Stimulated activated naive CD8-positive, alpha-beta T cell treated with anti-CD3 and anti-CD28 coated beads, Interleukin-15, Interleukin-2, amounts not matched to agents 100 U/mL and 50 U/mL, for 24 hours (primary cell): Measurements from ENCODE around the gene ARL8A.
A peak's percentile ranks its signal among the peaks of the same experiment; 100 is the strongest.

Experiments used
- ATAC-seq: fragments of 150-1000 bp; cut with Tn5 transposase; one replicate; pipeline ENCODE4 v1.10.0; 2021
- DNase-seq: peaks from one replicate; pipeline ENCODE4 v3.0.0; 2021

ARL8A gene

DNA sequence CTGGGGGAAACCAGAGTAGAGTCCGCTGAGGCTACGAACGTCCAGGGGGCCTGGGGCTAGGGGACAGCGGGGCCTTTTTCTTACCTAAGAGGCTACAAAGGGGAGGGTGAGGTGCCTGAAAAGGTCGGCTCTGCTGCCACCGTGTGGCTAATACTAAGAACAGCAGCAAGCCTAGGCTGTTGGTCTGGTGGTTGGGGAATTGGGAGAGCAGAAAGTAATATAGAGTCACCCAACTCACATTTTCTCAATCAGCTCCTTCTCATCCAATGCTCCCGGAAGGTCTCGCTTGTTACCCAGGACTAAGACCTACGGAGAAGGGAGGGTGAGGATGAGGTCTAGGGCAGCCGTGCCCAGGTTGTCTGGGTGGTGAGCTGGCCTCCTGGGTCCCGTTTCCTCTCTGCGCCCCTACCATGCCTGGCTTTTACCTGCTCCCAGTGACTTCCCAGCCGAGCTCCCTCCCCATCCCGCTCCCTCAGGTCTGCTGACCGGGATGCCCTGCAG is 9.3 kb downstream of the ARL8A start:
- ATAC-seq: peak; percentile 72

DNA sequence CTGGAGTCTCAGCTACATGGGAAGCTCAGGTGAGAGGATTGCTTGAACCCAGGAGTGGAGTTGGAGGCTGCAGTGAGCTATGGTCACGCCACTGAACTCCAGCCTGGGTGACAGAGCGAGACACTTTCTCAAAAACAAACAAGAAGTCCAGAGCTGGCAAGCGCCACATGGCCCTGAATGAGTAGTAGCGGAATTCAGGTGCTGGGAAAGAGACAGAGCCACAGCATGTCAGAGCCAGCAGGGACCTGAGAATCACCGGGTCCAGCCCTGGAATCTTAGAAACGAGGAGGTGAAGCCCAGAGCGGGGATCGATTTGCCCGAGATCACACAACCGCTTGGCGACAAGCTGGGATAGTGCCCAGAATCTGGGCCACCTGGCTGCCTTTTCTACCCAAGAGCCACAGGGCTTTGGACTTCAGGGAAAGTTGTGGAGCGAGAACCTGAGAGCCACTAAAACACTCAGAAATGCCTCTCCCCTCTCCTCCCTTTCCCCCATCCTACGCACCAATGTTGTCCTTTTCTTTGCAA is 9.8 kb downstream of the ARL8A start:
- DNase-seq (no peak), ATAC-seq (no peak)

More for the DNA sequence above, 9.3 kb downstream of the ARL8A start:
- peak; percentile 50 for DNase-seq

DNA sequence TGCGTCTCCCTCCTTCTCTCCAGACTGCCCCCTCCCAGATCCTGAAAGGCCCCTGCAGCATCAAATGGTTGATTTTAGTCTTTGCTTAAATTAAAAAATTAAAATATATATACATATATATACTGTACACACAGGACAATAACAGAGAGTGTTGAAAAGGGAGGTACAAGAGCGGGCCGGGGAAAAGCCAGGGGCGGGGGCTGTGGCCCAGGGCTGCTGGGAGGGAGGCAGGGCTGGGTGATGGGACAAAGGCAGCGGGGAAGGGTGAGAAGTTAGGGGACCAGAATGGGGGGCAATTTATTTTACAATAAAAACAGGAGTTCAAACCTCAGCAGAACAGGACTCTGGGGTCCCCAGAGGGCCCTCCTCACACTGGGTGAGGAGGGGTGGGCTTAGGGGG is 10.5 kb downstream of the ARL8A start:
- no peak for DNase-seq
- no peak for ATAC-seq

DNA sequence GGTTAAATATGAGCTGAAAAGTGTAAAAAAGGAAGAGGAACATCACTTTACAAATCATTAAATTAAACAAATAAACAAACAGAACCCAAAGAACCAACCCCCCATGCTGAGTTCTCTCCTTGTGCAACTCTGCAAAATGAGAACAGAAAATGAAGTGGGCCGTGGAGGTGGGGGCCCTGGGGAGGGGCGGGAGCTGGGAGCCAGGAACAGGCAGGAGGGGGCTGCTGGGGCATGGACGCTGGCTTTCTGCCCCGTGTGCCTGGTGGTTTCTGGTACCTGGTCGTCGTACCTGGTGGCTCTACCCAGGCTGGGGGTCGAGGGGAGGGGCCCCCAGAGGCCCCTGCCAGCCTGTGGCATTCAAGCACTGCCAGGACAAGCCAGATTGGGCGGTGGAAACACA is 11.0 kb downstream of the ARL8A start:
- DNase-seq: no peak
- ATAC-seq: no peak

DNA sequence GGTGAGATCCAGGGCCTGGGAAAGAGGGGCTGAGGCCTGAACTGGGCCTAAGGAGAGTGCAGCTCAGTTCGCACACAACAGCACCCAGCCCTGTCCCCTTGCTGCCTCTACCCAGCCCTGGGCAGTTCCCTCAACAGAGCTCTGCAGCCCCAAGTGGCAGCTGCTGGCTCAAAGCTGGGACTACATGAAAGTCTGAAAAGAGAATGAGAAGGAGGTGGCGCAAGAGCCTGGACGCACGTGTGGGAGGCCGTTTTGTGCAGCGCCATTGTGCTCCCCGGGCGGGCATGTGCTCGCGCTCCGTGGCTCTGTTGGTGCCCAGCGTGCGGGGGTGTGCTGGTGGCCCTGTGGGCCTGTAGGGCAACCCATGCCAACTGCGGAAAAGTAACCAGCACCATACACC is 11.5 kb downstream of the ARL8A start:
- ATAC-seq: no peak

DNA sequence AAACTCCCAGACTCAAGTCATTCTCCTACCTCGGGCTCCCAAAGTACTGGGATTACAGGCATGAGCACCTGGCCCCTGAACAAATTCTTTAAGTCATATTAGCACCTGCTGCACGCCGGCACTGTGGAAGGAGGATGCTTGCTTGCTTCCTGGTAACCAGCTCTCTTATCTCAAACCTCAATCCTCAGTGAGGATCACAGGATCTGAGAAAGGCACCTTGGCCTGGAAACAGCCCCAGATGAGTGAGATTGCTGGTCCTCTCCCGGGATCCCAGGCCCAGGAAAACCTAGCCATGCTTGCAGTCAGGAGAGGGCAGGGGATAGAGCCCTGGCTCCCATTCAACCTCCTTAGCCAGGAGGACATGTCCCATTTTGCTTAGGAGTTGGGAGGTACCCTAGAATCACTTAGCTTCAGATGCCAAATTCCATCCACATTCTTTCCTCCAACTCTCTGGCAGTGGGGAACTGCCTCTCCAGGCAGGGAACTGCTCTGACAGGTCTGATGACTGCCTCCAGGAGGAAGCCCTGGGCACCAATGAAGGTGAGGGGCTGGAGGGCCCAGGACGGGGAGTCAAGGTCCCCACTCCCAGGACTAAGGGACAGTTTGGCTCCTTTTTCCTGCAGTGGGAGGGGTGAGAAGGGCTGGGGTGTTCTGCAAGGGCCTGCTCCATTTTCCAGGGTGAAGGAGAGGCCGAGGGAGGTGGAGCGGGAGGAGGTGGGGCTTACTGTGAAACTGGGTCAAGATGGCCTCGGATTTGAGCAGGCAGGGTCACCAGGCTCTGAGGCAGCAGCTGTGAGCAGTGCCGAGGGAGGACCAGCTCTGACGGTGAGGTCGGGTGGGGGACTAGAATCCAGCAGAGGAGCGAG is 12.3 kb downstream of the ARL8A start:
- DNase-seq: no peak
- no peak for ATAC-seq

More for the DNA sequence above, 11.5 kb downstream of the ARL8A start:
- DNase-seq: no peak

DNA sequence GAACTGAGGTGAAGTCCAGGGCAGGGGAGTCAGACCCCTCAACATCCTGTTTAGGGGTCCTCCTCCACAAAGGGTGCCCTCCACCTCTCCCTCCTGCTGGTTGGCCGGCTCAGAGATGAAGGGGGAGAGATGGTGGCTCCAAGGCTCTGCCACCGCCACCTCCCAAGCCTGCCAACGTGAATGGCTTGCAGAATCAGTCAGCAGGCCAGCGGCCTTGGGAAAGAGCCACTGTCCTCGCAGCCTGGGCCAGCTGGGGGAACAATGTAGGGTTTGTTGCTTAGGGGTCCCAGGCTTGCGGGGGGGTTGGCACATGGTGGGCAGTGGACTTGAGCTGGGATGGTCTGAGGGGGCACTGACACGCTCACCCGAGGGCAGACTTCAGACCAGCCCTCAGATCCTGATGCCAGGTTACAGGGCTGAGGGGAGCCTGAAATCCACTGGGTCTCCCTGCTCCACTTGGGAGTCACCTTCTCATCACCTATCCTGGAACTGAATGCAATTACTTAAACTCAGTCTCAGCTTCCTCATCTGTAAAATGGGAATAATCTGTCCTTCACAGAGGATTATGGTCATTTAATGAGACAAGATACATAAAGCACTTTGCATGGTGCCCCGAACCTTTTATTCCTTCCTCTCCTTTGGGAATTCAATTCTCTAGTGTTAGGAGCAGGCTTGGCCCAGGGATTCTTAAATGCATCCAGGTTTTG is 13.6 kb downstream of the ARL8A start:
- ATAC-seq: no peak
- no peak for DNase-seq

DNA sequence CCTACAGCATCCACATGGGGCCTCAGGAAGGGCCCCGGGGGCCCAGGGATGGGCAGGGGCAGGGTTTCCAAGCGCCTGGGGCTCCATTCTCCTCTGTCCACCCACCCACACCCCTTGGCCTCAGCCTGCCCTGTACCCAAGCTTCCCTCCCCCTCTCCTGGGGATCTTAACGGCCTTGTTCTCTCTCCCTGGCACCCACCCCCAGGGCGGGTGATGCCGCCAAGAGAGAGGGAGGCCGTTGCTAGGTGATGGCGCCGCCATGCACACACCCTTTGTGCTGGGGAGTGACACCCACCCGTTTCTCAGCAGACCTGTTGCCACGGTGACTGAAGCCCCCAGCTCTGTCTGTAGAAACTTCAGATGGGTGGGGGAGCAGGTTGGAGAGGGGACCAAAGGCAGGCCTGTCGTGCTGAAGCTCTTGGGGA is 14.2 kb downstream of the ARL8A start:
- no peak for ATAC-seq
- DNase-seq: no peak

DNA sequence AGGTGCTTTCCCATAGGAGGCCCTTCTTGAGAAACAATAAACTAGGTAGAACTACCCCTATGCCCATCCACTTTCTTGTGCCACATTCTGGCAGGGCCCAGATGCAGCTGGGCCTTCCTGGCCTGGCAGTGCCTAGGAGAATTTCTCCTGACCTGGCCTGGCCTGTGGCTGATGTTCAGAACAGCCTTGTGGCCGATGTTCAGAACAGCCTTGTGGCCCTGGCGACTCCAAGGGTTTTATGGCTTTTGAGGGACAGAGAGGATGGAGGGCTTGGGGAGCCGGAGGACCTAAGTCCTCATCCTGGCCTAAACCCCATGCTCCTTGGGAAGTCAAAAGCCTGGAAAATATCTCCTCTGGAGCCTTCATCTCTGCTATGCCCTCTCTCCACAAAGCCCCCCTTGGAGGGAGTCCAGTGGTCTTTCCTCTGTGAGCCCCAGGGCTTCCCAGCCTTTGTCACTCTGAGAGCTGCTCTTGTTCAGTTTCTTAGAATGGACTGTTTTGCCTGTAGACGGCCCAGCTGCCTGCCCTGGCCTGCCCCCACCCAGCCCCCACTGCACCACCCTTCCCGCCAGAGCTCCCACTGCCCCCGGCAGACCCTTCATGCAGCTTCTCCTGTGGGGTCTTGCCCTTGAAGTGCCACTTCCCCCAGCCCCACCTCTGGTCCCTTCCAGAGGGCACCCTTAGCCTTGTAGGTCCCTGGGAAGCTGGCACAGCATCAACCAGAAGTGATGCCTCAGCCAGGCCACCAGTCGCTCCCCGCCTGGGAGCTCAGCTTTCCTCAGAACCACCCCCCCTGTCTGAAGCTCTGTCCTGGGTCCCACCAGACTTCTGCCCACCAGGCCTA is 14.9 kb downstream of the ARL8A start:
- DNase-seq: no peak
- ATAC-seq: no peak

DNA sequence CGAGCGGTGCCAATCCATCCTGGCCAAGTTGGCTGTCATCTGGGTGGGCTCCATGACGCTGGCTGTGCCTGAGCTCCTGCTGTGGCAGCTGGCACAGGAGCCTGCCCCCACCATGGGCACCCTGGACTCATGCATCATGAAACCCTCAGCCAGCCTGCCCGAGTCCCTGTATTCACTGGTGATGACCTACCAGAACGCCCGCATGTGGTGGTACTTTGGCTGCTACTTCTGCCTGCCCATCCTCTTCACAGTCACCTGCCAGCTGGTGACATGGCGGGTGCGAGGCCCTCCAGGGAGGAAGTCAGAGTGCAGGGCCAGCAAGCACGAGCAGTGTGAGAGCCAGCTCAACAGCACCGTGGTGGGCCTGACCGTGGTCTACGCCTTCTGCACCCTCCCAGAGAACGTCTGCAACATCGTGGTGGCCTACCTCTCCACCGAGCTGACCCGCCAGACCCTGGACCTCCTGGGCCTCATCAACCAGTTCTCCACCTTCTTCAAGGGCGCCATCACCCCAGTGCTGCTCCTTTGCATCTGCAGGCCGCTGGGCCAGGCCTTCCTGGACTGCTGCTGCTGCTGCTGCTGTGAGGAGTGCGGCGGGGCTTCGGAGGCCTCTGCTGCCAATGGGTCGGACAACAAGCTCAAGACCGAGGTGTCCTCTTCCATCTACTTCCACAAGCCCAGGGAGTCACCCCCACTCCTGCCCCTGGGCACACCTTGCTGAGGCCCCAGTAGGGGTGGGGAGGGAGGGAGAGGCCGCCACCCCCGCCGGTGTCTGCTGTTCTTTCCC is 16.5 kb downstream of the ARL8A start:
- ATAC-seq: no peak

DNA sequence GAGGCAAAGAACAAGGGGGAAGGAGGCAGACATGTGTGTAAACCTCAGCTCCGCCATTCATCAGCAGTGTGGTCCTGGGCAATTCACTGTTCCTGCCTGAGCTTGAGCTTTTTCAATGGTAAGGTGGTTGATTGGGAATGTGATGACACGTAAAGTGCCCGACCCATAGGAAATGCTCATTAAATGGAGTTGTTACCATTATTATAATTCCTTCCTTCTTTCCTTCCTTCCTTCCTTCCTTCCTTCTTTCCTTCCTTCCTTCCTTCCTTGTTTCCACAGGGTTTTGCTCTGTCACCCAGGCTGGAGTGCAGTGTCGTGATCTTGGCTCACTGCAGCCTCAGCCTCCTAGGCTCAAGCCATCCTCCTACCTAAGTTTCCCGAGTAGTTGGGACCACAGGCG is 17.5 kb downstream of the ARL8A start:
- ATAC-seq (no peak), DNase-seq (no peak)

More for the DNA sequence above, 16.5 kb downstream of the ARL8A start:
- DNase-seq: no peak

DNA sequence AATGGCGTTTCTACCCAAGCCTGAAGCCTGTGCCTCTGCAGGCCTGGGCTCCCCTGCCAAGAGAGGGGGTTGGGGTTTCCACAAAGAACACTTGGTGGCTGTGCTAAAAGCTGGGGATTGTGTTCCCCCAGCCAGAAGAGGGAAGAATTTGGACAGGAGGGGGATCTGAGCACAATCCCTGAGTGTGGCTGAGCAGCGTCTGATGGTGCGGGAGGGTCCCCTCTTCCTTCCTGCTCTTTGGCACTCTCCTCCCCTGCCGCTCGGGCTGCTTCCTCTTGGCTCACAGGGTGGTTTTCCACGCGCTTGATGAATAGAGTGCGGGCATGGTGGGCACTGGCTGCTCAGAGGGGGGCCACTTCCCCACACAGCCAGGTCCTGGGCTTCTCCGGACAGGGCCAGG is 18.1 kb downstream of the ARL8A start:
- DNase-seq (no peak), ATAC-seq (no peak)

DNA sequence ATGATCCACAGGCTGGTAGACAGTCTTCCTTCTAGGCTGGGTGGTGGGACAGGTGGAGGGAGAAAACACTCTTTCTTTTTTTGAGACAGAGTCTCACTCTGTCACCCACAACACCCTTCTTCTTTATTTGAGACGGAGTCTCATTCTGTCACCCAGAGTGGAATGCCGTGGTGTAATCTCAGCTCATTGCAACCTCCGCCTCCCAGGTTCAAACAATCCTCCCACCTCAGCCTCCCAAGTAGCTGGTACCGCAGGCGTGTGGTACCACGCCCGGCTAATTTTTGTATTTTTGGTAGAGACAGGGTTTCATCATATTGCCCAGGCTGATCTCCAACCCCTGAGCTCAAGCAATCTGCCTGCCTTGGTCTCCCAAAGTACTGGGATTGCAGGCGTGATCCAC is 18.9 kb downstream of the ARL8A start:
- ATAC-seq (no peak), DNase-seq (no peak)

DNA sequence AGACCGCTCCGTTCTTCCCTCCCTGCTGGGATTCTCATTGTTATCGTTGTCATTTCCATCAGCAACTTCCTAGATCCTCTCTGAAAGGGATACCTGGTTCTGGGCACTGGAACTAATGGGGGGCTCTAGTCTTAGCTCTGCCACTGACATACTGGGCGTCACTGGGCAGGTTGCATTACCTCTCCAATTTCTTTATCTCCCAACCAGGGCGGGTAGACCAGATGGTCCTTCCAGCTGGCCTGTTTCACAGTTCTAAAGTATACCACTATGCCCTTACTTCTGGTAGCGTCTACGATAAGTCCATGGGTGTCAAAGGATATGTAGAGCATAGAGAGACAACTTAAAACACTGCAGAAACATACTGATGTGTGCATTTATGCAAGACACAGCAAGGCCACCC is 20.4 kb downstream of the ARL8A start:
- DNase-seq: no peak
- ATAC-seq: no peak

DNA sequence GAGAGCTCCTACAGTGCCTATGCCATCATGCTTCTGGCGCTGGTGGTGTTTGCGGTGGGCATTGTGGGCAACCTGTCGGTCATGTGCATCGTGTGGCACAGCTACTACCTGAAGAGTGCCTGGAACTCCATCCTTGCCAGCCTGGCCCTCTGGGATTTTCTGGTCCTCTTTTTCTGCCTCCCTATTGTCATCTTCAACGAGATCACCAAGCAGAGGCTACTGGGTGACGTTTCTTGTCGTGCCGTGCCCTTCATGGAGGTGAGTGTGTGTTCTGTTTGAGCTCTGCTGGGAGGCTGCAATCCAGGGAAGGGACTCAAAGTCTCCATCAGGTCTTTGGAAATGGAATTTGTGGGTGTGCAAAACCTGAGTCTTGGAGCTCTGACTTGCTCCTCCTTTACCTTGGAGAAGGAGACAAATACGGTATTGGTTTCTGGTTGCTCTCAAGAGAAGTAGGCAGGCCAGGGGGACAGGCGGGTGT is 21.2 kb downstream of the ARL8A start:
- DNase-seq: no peak
- ATAC-seq: no peak

DNA sequence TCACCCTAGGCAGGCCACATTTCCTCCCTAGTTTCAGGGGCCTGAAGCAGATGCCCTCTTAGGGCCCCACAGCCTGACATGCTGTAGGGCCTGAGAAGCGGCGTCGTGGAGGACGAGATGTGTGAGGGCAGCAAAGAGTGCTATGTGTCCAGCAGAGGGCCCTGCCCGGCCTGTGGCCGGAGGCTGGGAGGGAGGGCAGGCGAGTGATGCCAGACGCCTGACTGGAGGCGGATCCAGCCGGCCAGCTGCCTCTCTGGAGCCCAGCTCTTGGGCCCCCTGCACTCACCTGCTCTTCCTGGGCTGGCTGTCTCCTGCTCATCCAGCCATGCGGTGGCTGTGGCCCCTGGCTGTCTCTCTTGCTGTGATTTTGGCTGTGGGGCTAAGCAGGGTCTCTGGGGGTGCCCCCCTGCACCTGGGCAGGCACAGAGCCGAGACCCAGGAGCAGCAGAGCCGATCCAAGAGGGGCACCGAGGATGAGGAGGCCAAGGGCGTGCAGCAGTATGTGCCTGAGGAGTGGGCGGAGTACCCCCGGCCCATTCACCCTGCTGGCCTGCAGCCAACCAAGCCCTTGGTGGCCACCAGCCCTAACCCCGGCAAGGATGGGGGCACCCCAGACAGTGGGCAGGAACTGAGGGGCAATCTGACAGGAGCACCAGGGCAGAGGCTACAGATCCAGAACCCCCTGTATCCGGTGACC is 21.8 kb downstream of the ARL8A start, which contains the start of gene GPR37L1:
Gene GPR37L1, plus strand, starts transcription at position 279 of the 697 bp plus-strand sequence. Its CDS starts 47 bp downstream, at position 326.
- ATAC-seq (no peak), DNase-seq (no peak)

DNA sequence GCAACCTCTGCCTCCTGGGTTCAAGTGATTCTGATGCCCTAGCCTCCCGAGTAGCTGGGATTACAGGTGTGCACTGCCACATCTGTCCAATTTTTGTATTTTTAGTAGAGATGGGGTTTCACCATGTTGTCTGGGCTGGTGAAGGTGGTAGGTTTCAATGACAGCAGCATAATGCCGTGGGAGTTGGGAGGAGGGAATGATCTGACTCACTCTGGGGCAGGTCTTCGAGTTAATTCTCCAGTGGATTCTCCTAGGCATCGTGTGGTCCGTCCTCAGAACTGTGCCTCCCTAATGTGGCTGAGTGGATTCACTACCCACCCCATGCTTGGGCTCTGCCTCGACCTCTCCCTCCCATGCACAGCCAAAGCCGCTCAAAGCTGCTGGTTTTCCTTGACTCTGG is 23.5 kb downstream of the ARL8A start:
- no peak for ATAC-seq
- DNase-seq: no peak

DNA sequence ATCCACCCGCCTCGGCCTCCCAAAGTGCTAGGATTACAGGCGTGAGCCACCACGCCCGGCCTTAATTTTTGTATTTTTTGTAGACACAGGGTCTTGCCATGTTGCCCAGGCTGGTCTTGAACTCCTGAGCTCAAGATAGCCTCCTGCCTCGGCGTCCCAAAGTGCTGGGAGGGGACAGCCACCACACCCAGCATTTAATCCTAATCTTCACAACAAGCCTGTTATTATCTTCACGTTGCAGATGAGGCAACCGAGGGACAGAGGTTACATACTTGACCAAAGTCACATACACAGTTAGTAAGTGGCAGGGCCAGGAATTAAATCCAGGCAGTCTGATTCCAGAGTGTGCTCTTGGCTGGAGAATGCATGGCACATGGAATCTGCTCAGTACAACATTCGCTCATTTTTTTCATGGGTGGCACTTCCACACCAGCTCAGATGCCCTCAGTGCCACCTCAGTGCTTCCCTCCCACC is 26.6 kb downstream of the ARL8A start:
- DNase-seq: no peak

DNA sequence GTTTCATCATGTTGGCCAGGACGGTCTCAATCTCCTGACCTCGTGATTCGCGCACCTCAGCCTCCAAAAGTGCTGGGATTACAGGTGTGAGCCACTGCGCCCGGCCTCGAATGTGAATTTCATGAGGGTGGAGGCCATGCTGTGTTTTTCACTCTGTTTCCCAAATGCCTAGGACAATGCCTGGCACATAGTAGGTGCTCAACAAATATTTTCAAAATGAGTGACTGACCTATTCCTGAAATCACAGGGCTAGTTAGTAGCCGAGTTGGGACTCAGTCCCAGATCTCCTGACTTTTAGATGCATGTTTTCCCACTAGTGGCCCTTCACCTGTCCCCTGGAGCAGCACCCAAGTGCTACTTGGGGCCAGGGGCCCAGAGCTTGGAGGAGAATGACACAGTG is 28.2 kb downstream of the ARL8A start:
- no peak for DNase-seq
- no peak for ATAC-seq

More for the DNA sequence above, 26.6 kb downstream of the ARL8A start:
- ATAC-seq: no peak

DNA sequence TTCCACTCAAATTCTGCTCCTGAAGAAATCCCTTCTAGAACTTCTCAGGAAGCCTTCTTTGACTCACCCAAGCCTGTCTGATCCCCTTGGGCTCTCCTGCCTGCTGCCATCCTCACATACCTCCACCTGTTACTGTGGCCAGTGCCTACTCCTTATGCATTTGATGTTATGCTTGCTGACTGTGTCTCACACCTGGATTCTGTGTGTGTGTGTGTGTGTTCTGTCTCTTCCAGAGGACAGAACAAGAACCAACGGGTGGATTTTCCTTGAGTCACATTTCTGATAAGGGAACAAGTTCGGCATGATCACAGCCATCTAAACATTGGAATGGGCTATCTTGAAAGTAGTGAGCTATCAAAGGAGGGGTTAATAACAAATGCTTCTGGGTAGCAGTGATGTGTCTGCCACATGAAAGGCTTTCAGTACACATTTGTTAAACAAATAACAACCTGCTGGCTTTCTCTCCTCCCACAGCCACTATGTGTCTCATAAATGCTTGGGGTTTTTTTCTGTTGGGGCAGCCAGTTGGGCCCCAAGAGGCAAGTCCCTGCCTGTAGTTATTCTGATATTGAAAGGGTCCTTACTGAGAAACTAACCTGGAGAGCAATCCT is 30.7 kb downstream of the ARL8A start:
- DNase-seq (no peak), ATAC-seq (no peak)
